Astrocyte of the spinal cord (primary cell): ENCODE measurements around the gene DNASE1L1.

Source experiments
- DNase-seq: peaks from one replicate; pipeline ENCODE4 v3.0.0; 2011; ENCODE audit warnings: low read depth, low spot score
- H3K4me3 ChIP-seq: 2 replicates; pipeline ENCODE4 v1.5.1; 2011; ENCODE audit warnings: low read depth, mild to moderate bottlenecking, low read length, moderate library complexity
- in situ Hi-C: cut with HindIII; loops from 2 replicates; pipeline ENCODE4 v1.10.0; 2017; ENCODE audit warnings: low sequenced_read_pairs
- TF ChIP-seq, protein P1 (sequence below): IDR thresholded peaks from 2 replicates; pipeline ENCODE4 v1.5.1; 2012; ENCODE audit warnings: low read depth, mild to moderate bottlenecking, low read length, inconsistent platforms

Gene DNASE1L1

DNA sequence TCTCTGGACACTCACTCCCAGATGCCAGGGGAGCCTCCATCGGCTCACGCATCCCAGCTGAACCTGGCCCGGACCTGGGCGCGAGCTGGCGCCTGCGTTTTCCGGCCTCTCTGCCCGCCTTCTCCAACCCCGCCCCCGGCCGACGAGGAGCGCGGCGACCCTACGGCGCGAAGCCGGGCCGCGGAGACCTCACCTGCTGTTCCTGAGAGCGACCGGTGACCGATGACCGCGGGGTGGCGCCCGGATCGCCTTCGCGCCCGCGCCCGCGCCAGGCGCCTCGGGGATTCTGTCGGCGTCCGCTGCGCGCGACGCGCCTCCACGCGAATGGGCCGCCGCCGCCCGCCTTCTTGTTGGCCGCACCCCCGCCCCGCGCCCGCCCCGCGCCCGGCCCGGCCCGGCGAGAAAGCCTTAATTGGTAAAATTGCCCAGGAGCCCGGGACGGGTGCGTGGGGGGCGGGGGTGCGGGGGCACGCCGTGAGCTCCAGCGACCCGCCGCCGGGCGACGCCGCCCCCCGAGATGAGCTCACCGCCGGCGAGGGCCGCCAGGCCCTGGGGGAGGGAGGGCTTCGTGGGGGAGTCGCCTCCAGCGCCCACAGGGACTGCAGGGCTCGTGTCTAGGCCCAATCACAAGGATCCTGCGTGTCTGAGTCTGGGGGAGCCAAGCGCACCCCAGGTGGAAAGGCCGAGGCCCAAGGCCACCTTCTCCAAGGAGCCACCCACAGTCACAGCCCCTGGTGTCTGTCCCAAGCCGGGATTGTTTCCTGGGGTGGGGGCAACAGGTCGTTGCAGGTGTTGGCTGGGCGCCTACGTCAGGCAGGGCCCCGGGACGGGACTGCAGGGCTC is 34.5 kb downstream of the DNASE1L1 start, which contains the start of gene FLNA:
TSS of gene FLNA (minus strand) at position 322 of the 843 bp plus-strand sequence. CDS start 3,389 bp downstream, outside the sequence.
- no peak for DNase-seq
- peak within 1 kb of the TSS; percentile 55 for H3K4me3 ChIP-seq
- in situ Hi-C loops = no loop called here
- TF ChIP-seq, protein P1, sequence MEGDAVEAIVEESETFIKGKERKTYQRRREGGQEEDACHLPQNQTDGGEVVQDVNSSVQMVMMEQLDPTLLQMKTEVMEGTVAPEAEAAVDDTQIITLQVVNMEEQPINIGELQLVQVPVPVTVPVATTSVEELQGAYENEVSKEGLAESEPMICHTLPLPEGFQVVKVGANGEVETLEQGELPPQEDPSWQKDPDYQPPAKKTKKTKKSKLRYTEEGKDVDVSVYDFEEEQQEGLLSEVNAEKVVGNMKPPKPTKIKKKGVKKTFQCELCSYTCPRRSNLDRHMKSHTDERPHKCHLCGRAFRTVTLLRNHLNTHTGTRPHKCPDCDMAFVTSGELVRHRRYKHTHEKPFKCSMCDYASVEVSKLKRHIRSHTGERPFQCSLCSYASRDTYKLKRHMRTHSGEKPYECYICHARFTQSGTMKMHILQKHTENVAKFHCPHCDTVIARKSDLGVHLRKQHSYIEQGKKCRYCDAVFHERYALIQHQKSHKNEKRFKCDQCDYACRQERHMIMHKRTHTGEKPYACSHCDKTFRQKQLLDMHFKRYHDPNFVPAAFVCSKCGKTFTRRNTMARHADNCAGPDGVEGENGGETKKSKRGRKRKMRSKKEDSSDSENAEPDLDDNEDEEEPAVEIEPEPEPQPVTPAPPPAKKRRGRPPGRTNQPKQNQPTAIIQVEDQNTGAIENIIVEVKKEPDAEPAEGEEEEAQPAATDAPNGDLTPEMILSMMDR = no peak

DNA sequence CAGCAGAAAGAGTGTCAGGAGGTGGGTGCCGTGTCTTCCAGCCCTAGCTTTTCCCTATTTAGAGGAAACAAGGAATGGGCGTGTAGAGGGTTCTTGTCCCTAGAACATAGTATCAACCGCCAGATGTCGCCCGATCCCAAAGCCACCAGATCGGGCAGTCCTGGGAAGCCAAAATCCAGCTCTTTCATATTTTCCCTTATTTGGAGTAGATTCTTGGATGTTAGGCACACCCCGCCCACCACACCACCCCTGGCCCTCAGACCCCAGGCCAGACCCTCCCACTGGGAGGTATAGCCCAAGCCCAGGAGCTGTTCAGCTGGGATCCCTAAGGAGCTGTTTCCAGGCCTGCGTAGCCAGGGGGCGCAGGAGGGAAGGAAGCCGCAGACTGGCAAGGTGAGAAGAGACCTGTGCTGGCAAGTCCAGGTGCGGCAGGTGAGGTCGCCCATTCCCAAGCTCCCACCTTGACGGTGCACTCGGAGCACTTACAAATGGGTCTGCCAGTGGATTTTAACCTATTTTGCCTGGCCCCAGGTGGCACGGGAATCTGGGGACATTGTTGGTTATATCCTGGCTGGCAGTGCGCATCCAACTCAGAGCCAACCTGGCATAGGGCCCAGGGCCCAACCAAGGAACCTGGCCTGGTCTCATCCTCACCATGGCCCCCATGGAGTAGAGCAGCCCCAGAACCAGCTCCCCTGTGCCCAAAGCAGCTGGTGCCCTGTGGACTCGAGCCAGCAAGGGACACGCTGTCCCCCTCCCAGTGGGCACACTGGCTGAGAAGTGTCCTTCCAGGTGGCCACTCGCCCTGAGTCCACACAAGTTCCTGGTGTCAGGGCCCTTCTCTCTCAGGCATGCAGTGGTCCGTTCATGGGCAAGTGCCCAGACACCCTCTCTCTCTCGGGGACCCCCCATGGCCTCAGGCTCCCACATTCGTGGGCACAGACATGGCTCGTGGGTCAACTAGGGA is 35.4 kb downstream of the DNASE1L1 start:
- DNase-seq = peak; percentile 79
- TF ChIP-seq, protein P1 = peak; percentile 62
- H3K4me3 ChIP-seq = peak overlapping the region; percentile 55
- in situ Hi-C loops = no loop called here

DNA sequence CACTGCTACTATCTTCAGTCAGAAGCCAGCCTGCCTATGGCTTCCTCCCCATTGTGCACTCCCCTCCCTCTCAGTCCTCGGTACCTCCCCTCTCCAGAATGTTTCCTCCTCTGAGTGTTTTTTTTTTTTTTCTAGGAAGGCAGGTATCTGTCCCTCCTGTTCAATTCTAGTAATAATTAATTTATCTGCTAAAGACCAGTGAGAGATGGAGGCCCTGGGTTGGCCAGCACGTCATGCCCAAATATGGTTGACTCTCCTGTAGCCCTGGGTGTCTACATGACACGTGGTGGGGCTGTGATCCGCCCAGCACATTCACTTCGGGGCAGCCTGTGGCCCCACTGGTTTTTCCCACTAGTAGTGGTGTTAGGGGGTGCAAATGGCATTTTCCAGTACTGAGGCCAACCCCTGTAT is 36.4 kb downstream of the DNASE1L1 start:
- H3K4me3 ChIP-seq = peak overlapping the region; percentile 44
- TF ChIP-seq, protein P1 = no peak
- in situ Hi-C loops = no loop called here
- peak; percentile 37 for DNase-seq

DNA sequence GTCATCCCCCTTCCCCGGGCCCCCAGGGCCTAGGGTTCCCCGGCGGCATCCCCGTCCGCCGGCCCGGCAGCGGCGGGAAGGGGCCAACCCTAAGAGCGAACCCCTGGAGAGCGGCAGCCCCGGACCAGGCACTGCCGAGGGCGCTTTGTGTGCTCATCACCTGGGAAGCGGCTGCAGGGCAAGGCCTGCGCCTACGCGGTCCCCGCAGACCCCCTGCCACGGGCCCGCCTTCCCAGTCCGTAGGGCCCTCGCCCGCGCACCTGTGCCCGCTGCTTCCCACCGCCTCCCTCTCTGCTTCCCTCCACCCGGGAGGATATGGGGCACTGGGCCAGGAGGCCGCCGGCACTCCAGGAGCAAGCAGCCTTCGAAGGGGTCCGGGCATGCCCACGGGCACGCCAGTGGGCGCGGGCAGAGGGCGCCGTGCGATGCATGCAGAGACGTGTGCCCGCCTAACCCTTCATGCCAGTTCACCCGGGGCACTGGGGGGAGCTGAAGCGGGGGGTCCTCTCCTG is 37.2 kb downstream of the DNASE1L1 start:
- in situ Hi-C loops = no loop called here
- no peak for DNase-seq
- TF ChIP-seq, protein P1 = no peak
- peak overlapping the region; percentile 44 for H3K4me3 ChIP-seq

DNA sequence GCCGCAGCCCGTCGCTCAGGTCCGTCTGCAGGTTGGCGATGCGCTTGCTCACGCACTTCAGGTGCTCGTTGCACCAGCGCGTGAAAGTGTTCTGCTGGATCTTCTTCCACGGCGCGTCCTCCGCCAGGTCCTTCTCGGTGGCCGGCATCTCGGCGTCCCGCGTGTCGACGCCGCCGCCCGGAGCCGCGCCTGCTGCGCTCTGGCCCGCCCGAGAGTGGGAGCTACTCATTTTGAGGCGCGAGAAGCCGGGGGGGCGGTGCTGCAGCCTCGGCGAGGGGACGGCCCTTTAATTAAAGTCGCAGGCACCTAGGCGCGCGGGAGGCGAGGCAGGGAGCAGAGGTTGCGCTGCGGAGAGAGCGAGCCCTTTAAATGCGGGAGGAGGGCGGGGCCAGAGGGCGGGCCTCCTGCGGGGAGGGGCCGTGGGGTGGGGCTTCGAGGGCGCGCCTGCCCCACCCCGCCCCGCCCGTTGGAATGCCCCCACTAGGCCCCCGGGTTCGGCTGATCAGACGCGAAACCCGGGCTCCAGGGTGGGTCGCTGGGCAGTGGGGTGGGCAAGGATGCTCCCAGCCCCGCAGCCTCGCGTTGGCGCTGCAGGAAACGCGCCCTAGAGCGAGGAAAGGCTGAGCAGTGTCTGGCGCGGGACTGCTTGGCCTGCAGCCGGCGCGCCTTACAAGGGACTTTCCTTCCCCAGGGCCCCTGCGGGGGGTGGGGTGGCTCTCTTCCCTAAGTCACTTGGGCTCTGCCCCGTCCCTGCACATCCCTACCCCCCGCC is 37.9 kb downstream of the DNASE1L1 start:
- H3K4me3 ChIP-seq = peak overlapping the region; percentile 71
- in situ Hi-C loops = no loop called here
- TF ChIP-seq, protein P1 = no peak
- peak; percentile 96 for DNase-seq
